Ectodermal cell (in vitro differentiated cells): ENCODE measurements around the gene APMAP.

Source experiments
- H3K27ac ChIP-seq: 2 replicates; pipeline ENCODE4 v1.7.0; 2013; ENCODE audit warnings: mild to moderate bottlenecking, low read depth, low read length; ENCODE audit not compliant: insufficient read depth, poor library complexity, severe bottlenecking
- H3K27me3 ChIP-seq: 2 replicates; pipeline ENCODE4 v1.7.0; 2013; ENCODE audit warnings: mild to moderate bottlenecking, low read length; ENCODE audit not compliant: insufficient read depth, control insufficient read depth, poor library complexity, severe bottlenecking
- H3K36me3 ChIP-seq: one replicate; pipeline ENCODE4 v1.7.0; 2013; ENCODE audit warnings: low read length; ENCODE audit not compliant: control insufficient read depth, insufficient read depth
- H3K4me1 ChIP-seq: one replicate; pipeline ENCODE4 v1.7.0; 2013; ENCODE audit warnings: low read length; ENCODE audit not compliant: control insufficient read depth, insufficient read depth
- H3K4me3 ChIP-seq: 2 replicates; pipeline ENCODE4 v1.7.0; 2013; ENCODE audit warnings: low read depth, low read length, control low read depth; ENCODE audit not compliant: insufficient read depth
- H3K9me3 ChIP-seq: 2 replicates; pipeline ENCODE4 v1.7.0; 2013; ENCODE audit warnings: mild to moderate bottlenecking, low read length, moderate library complexity; ENCODE audit not compliant: control insufficient read depth
- WGBS, 2 experiments: methylation state at CpG; one replicate each; pipeline ENCODE4 v1.1.7; 2013; ENCODE audit warnings: missing lambda C conversion rate in 2 of 2; 5-methylcytosine and 5-hydroxymethylcytosine counted together

The APMAP gene

GRCh38 chr20:24987873-24988835, 4.4 kb downstream of the APMAP start:
- no peaks in the 10 kb centered on the region for H3K9me3 ChIP-seq
- no peak overlapping the region for H3K27ac ChIP-seq
- no peak overlapping the region for H3K4me3 ChIP-seq
- no peaks in the 10 kb centered on the region for H3K36me3 ChIP-seq
- WGBS, 2 experiments, result 92 to 93% methylated on average over 7 of the region's 7 CpGs
- H3K4me1 ChIP-seq, result peaks cover 7% of the 10 kb centered on the region
- H3K27me3 ChIP-seq, result no peaks in the 10 kb centered on the region

DNA sequence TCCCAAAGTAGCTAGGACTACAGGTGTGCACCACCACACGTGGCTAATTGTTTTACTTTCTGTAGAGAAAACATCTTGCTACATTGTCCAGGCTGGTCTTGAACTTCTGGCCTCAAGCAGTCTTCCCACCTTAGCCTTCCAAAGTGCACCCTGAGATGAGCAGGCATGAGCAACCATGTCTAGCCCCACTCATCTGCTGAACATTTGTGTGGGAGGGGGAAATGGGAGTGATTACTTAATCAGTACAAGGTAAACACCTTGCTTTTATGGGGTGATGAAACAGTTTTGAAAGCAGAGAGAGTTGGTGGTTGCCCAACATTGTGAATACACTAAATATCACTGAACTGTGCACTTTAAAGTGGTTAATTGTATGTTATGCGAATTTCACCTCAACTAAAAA, 5.3 kb downstream of the APMAP start:
- 93 to 98% methylated on average over 2 of the region's 2 CpGs for WGBS, 2 experiments
- H3K4me1 ChIP-seq, result peaks cover 7% of the 10 kb centered on the region

DNA sequence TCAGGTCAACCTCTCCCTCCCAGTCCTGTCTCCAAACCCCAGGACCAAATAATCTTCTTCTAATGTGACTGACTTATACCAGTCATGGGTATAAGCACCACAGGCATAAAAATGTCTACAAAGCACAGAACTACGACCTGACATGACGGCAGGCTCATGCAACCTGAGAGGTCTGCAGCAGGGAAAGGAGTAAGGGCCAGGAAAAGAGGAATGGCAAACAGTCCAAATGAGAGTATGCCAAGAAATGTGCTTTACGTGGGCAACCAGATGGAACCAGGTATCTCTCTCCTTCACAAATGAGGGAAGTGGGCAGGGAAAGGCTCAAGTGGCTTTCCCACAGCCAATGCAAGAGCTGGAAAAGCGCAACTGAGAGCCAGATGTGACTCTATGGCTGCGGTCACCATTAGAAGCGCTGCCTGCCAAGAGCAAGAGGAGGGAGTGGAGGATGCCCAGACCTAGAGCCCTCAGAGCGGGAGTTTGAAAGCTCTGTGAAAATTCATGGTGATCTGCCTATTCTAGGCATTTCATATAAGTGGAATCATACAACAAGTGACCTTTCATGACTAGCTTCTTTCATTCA, 6.0 kb downstream of the APMAP start:
- Histone ChIP-seq H3K9me3 (no peaks in the 10 kb centered on the region), H3K4me3 (no peak overlapping the region), H3K4me1 (peaks cover 6% of the 10 kb centered on the region), H3K36me3 (no peaks in the 10 kb centered on the region), H3K27me3 (no peaks in the 10 kb centered on the region), H3K27ac (no peak overlapping the region)
- 93 to 96% methylated on average over 7 of the region's 7 CpGs for WGBS, 2 experiments

More for the DNA sequence above, 5.3 kb downstream of the APMAP start:
- no peak overlapping the region for H3K27ac ChIP-seq
- H3K9me3 ChIP-seq, result no peaks in the 10 kb centered on the region
- no peak overlapping the region for H3K4me3 ChIP-seq
- H3K27me3 ChIP-seq, result no peaks in the 10 kb centered on the region
- no peaks in the 10 kb centered on the region for H3K36me3 ChIP-seq

DNA sequence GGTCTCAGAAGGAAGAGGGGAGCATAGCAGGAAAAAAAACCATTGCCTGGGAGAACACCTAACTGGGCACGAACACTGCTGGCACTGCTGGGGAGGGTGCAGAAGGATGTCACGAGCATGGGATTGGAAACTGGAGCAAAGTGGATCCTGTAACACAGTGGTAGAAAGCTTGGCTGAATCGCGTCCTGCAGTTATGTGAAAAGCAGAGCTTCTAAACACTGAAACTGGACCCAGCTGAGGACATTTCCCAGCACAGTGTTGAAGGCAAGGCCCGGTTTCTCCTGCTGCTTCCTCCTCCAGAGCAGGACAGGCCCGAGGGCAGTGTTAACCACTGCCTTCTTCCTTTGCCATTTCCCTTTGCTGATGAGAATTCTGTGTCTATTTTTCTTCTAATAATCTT, 6.7 kb downstream of the APMAP start:
- H3K27me3 ChIP-seq, result no peaks in the 10 kb centered on the region
- 83% methylated on average over 6 of the region's 6 CpGs for WGBS, 2 experiments

DNA sequence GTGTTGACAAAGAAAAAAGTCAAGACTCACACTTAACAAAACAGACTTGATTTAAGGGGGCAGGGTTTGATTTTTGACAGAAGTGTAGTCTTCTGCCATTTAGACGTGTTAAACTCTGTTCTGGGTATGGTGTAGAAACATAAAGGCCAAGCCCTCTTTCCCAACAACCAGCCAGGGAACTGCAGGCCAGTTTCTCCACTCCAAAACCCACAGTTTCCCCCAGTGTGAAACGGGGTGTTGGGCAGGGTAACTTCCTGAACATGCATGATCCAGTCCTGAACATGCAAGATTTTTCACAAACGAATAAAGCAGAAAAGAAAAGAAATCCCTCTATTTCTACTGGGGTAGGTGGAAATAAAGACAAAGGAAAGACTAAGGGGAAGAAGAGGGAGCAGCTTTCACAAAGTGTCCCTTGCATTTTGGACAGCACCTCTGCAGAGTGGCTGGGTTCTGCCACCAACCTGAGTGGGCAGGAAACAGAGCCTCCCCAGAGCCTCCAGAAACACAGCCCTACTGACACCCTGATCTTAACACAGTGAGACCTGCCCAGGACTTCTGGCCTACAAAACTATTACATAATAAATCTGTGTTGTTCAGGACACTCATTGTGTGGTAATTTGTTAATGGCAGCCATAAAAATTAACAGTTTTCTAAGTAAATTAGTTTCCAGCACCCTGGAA, 7.5 kb downstream of the APMAP start:
- WGBS, 2 experiments, result 91 to 94% methylated on average over 1 to 3 of the region's 3 CpGs

More for the DNA sequence above, 6.7 kb downstream of the APMAP start:
- H3K27ac ChIP-seq, result no peak overlapping the region
- H3K4me1 ChIP-seq, result no peaks in the 10 kb centered on the region
- H3K4me3 ChIP-seq, result no peak overlapping the region
- no peaks in the 10 kb centered on the region for H3K9me3 ChIP-seq
- H3K36me3 ChIP-seq, result no peaks in the 10 kb centered on the region

DNA sequence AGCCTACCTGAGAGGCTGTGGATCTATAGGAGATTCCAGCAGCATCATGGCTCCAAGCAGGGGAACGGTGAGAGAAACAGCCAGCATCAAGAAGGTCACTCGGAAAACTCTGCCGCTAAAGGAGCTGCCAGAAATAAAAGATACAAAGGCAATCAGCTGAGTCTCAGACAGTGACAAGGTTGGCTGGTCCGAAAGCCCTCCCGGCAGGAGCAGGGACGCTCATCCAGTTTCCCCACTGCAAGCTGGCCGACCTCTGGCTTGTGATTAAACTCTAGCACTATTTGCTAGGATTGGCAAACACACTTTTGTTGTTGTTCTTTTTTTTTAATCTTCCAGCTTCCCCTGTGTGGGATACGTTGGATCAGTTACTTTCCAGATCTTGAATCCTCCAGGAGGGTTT, 8.7 kb downstream of the APMAP start:
- Histone ChIP-seq H3K4me1 (no peaks in the 10 kb centered on the region), H3K4me3 (no peak overlapping the region), H3K9me3 (no peaks in the 10 kb centered on the region), H3K36me3 (peaks cover 8% of the 10 kb centered on the region), H3K27me3 (no peaks in the 10 kb centered on the region), H3K27ac (no peak overlapping the region)
- WGBS, 2 experiments, result 85% methylated on average over 8 of the region's 8 CpGs

More for the DNA sequence above, 7.5 kb downstream of the APMAP start:
- no peaks in the 10 kb centered on the region for H3K27me3 ChIP-seq
- H3K27ac ChIP-seq, result no peak overlapping the region
- H3K36me3 ChIP-seq, result peaks cover 4% of the 10 kb centered on the region
- no peaks in the 10 kb centered on the region for H3K9me3 ChIP-seq
- H3K4me3 ChIP-seq, result no peak overlapping the region
- no peaks in the 10 kb centered on the region for H3K4me1 ChIP-seq

DNA sequence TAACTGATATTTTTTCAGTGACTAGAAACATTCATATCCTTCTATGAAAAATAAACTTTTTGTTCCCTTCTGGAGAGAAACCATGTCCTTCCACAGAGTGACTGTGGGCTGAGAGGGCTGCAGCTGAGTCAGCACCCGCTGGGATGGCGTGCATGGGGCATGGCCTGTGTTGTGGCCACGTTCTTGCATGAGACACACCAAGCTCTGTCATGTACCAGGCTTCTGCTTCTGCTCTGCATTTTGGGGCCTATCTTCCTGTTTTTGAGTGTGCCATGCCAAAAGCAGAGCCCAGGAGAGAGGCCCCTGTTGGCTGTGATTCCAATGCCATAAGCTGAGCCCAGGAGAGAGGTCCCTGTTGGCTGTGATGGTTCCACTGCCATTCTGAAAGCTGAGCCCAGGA, 10.8 kb downstream of the APMAP start:
- no peak overlapping the region for H3K27ac ChIP-seq
- no peaks in the 10 kb centered on the region for H3K9me3 ChIP-seq
- no peaks in the 10 kb centered on the region for H3K4me1 ChIP-seq
- peaks cover 15% of the 10 kb centered on the region for H3K36me3 ChIP-seq
- 94 to 95% methylated on average over 3 of the region's 3 CpGs for WGBS, 2 experiments
- H3K4me3 ChIP-seq, result no peak overlapping the region
- no peaks in the 10 kb centered on the region for H3K27me3 ChIP-seq

DNA sequence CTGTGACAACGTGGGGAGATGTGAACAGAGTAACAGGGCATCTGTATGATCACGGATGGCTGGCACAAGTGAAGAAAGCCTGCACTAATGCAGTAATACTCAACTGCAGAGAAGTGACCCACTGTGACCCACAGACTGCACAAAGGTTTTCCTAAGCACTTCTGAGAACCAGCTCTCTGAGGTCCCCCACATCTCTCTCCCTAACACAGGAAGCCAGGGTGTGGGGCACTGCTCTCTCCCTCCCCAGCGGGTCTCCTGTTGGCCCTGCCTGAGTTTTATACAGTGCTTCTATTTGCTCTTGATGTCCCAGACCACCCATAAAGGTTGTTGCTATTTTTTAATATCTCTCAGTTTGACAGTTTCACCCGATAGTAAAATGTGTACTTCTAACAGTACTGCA, 11.3 kb downstream of the APMAP start:
- Histone ChIP-seq H3K36me3 (peaks cover 20% of the 10 kb centered on the region), H3K27ac (no peak overlapping the region), H3K27me3 (no peaks in the 10 kb centered on the region), H3K4me1 (no peaks in the 10 kb centered on the region), H3K9me3 (no peaks in the 10 kb centered on the region), H3K4me3 (no peak overlapping the region)
- WGBS, 2 experiments, result 90% methylated on average over 4 of the region's 4 CpGs

GRCh38 chr20:24980291-24981053, 12.1 kb downstream of the APMAP start:
- H3K36me3 ChIP-seq, result peaks cover 22% of the 10 kb centered on the region
- H3K27ac ChIP-seq, result no peak overlapping the region
- 94 to 96% methylated on average over 34 of the region's 34 CpGs for WGBS, 2 experiments
- H3K4me1 ChIP-seq, result no peaks in the 10 kb centered on the region
- H3K9me3 ChIP-seq, result no peaks in the 10 kb centered on the region
- no peaks in the 10 kb centered on the region for H3K27me3 ChIP-seq
- no peak overlapping the region for H3K4me3 ChIP-seq
